ENCODE results near the gene METRNL.
A peak's percentile ranks its signal among the peaks of the same experiment; 100 is the strongest.

Gene METRNL

GRCh38 chr17:83097831-83098230 lies 18.4 kb downstream of the METRNL start:
- intact Hi-C loops (cut with DNase I; ENCODE audit: low total_unique reads), result no loop called here
- H3K36me3 ChIP-seq, result peaks cover 33 to 43% (median 42%) of the 10 kb centered on the region in 3 donors
- no peaks in the 10 kb centered on the region for H3K27me3 ChIP-seq
- H3K9me3 ChIP-seq, result no peaks in the 10 kb centered on the region
- peak overlapping the region; percentile 87 to 88 for H3K27ac ChIP-seq
- H3K4me3 ChIP-seq, result no peak overlapping the region
- no peak for TF ChIP-seq CTCF (IDR thresholded peaks at IDR 0.05)
- DNase-seq, result no peak
- peaks cover 13 to 63% (median 55%) of the 10 kb centered on the region in 4 donors for H3K4me1 ChIP-seq

- no peaks in the 10 kb centered on the region for H3K27me3 ChIP-seq
- H3K27ac ChIP-seq, result peak overlapping the region; percentile 87 to 88
- no peaks in the 10 kb centered on the region for H3K9me3 ChIP-seq
Measured at GRCh38 chr17:83098241-83099085, 19.1 kb downstream of the METRNL start.

GRCh38 chr17:83099086-83099555 lies 19.7 kb downstream of the METRNL start:
- peaks cover 13 to 64% (median 58%) of the 10 kb centered on the region in 4 donors for H3K4me1 ChIP-seq
- H3K9me3 ChIP-seq, result no peaks in the 10 kb centered on the region
- peak overlapping the region; percentile 40 to 52 for H3K4me3 ChIP-seq
- DNase-seq, result no peak
- no peak for TF ChIP-seq CTCF (IDR thresholded peaks at IDR 0.05)
- intact Hi-C loops (cut with DNase I; ENCODE audit: low total_unique reads), result no loop called here
- no peaks in the 10 kb centered on the region for H3K27me3 ChIP-seq
- H3K27ac ChIP-seq, result peak overlapping the region; percentile 87 to 88
- H3K36me3 ChIP-seq, result peaks cover 24 to 30% (median 29%) of the 10 kb centered on the region in 3 donors

More at GRCh38 chr17:83098241-83099085, 19.1 kb downstream of the METRNL start:
- H3K4me1 ChIP-seq, result peaks cover 13 to 60% (median 55%) of the 10 kb centered on the region in 4 donors
- no peak for TF ChIP-seq CTCF (IDR thresholded peaks at IDR 0.05)
- peak overlapping the region; percentile 40 to 52 for H3K4me3 ChIP-seq
- no peak for DNase-seq
- H3K36me3 ChIP-seq, result peaks cover 27 to 37% (median 35%) of the 10 kb centered on the region in 3 donors
- intact Hi-C loops (cut with DNase I; ENCODE audit: low total_unique reads), result no loop called here

- no peaks in the 10 kb centered on the region for H3K9me3 ChIP-seq
- peaks cover 20 to 25% (median 23%) of the 10 kb centered on the region in 3 donors for H3K36me3 ChIP-seq
- no peak for TF ChIP-seq CTCF (IDR thresholded peaks at IDR 0.05)
- H3K4me3 ChIP-seq, result peak overlapping the region; percentile 40 to 52
- intact Hi-C loops (cut with DNase I; ENCODE audit: low total_unique reads), result no loop called here
- H3K27me3 ChIP-seq, result no peaks in the 10 kb centered on the region
- peak; percentile 69 to 89 for DNase-seq
- peaks cover 13 to 70% (median 60%) of the 10 kb centered on the region in 4 donors for H3K4me1 ChIP-seq
- H3K27ac ChIP-seq, result peak overlapping the region; percentile 87 to 88
Measured at GRCh38 chr17:83099570-83100181, 20.3 kb downstream of the METRNL start.

GRCh38 chr17:83100220-83100852 lies 20.9 kb downstream of the METRNL start:
- intact Hi-C loops (cut with DNase I; ENCODE audit: low total_unique reads), result no loop called here
- peaks cover 13 to 76% (median 64%) of the 10 kb centered on the region in 4 donors for H3K4me1 ChIP-seq
- H3K36me3 ChIP-seq, result peaks cover 13 to 18% (median 17%) of the 10 kb centered on the region in 3 donors
- TF ChIP-seq CTCF (IDR thresholded peaks at IDR 0.05), result no peak
- DNase-seq, result peak; percentile 64 to 91
- H3K9me3 ChIP-seq, result no peaks in the 10 kb centered on the region
- H3K4me3 ChIP-seq, result peak overlapping the region; percentile 40 to 52
- H3K27me3 ChIP-seq, result no peaks in the 10 kb centered on the region
- peak overlapping the region; percentile 87 to 88 for H3K27ac ChIP-seq

Measured in tibial artery (tissue), 4 donors.